ENCODE measurements around the gene SLC5A9.
A peak's percentile ranks its signal among the peaks of the same experiment; 100 is the strongest.

Gene SLC5A9

GRCh38 chr1:48222501-48223242, at the start of gene SLC5A9:
TSS of gene SLC5A9 (plus strand) at chr1:48222716. CDS start at chr1:48222737, 21 bp downstream.
- H3K4me1 ChIP-seq (ENCODE audit: insufficient read depth, low read length, poor library complexity, severe bottlenecking) = peaks cover 12% of the 10 kb centered on the region
- H2AFZ ChIP-seq (ENCODE audit: low read length) = no peak within 1 kb of the TSS
- H4K20me1 ChIP-seq (ENCODE audit: insufficient read depth, low read length, poor library complexity, severe bottlenecking) = no peaks in the 10 kb centered on the region

DNA sequence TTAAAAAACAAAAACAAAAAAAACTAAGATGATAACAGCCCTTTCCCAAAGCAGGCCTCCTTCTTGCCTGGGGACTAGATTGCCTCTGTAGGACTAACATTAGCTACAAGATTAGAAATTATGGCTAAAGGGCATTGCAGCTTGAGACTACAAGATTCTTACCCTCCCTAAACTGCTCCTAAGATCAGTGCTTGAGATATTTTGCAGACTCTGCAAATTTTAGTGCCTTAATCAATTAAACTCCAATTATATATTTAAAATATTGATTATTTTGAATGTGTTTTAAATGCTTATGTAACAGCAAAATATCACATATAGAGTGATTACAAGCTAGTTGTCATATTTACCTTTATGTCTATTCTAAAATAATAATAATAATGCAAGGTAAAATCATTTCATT, 47.4 kb upstream of the SLC5A9 start:
- Histone ChIP-seq H3K9me2 (replicated peaks; ENCODE audit: low read depth, low read length) (no peaks in the 10 kb centered on the region), H3K9ac (ENCODE audit: low read depth, low read length, poor library complexity, severe bottlenecking) (no peak overlapping the region), H3K4me2 (ENCODE audit: low read depth, low read length, poor library complexity, severe bottlenecking) (no peak overlapping the region), H2AFZ (ENCODE audit: low read length) (no peak overlapping the region), H3K9me3 (ENCODE audit: insufficient read depth, low read depth, low read length) (no peaks in the 10 kb centered on the region), H3K4me3 (ENCODE audit: low read length, poor library complexity, severe bottlenecking) (no peak overlapping the region), H3K4me1 (ENCODE audit: insufficient read depth, low read length, poor library complexity, severe bottlenecking) (peaks cover 38% of the 10 kb centered on the region), H3K36me3 (ENCODE audit: insufficient read depth, low read length) (no peaks in the 10 kb centered on the region), H3K27me3 (ENCODE audit: insufficient read depth, low read length, poor library complexity, severe bottlenecking) (no peaks in the 10 kb centered on the region), H4K20me1 (ENCODE audit: insufficient read depth, low read length, poor library complexity, severe bottlenecking) (no peaks in the 10 kb centered on the region), H3F3A (ENCODE audit: low read depth) (peaks cover 13% of the 10 kb centered on the region; the same call in 1 of the 2 replicates), H3K79me2 (ENCODE audit: insufficient read depth, low read length) (no peaks in the 10 kb centered on the region)
- no peak for TF ChIP-seq CTCF (conservative IDR thresholded peaks at IDR 0.05; ENCODE audit: low read length)

More at GRCh38 chr1:48222501-48223242, at the start of gene SLC5A9:
- H3K79me2 ChIP-seq (ENCODE audit: insufficient read depth, low read length) = no peaks in the 10 kb centered on the region
- H3K36me3 ChIP-seq (ENCODE audit: insufficient read depth, low read length) = no peaks in the 10 kb centered on the region
- H3K4me3 ChIP-seq (ENCODE audit: low read length, poor library complexity, severe bottlenecking) = no peak within 1 kb of the TSS
- no peak within 1 kb of the TSS for H3K9ac ChIP-seq (ENCODE audit: low read depth, low read length, poor library complexity, severe bottlenecking)
- no peaks in the 10 kb centered on the region for H3K9me3 ChIP-seq (ENCODE audit: insufficient read depth, low read depth, low read length)
- H3K4me2 ChIP-seq (ENCODE audit: low read depth, low read length, poor library complexity, severe bottlenecking) = no peak within 1 kb of the TSS
- H3K9me2 ChIP-seq (replicated peaks; ENCODE audit: low read depth, low read length) = no peaks in the 10 kb centered on the region
- TF ChIP-seq EZH2phosphoT487 (IDR thresholded peaks at IDR 0.05; ENCODE audit: borderline replicate concordance) (no peak), CTCF (conservative IDR thresholded peaks at IDR 0.05; ENCODE audit: low read length) (no peak)
- no peaks in the 10 kb centered on the region for H3F3A ChIP-seq (ENCODE audit: low read depth)
- H3K27me3 ChIP-seq (ENCODE audit: insufficient read depth, low read length, poor library complexity, severe bottlenecking) = no peaks in the 10 kb centered on the region

- no peaks in the 10 kb centered on the region for H4K20me1 ChIP-seq (ENCODE audit: insufficient read depth, low read length, poor library complexity, severe bottlenecking)
- no peaks in the 10 kb centered on the region for H3K27me3 ChIP-seq (ENCODE audit: insufficient read depth, low read length, poor library complexity, severe bottlenecking)
- peaks cover 50% of the 10 kb centered on the region for H3K4me1 ChIP-seq (ENCODE audit: insufficient read depth, low read length, poor library complexity, severe bottlenecking)
- peak overlapping the region; percentile 8; the same call in 1 of the 2 replicates for H2AFZ ChIP-seq (ENCODE audit: low read length)
- H3K36me3 ChIP-seq (ENCODE audit: insufficient read depth, low read length) = no peaks in the 10 kb centered on the region
- peak overlapping the region; percentile 44 for H3K9ac ChIP-seq (ENCODE audit: low read depth, low read length, poor library complexity, severe bottlenecking)
- H3K4me2 ChIP-seq (ENCODE audit: low read depth, low read length, poor library complexity, severe bottlenecking) = peak overlapping the region; percentile 35
- peak overlapping the region; percentile 10 for H3K4me3 ChIP-seq (ENCODE audit: low read length, poor library complexity, severe bottlenecking)
- peaks cover 13% of the 10 kb centered on the region; the same call in 1 of the 2 replicates for H3F3A ChIP-seq (ENCODE audit: low read depth)
- no peaks in the 10 kb centered on the region for H3K9me2 ChIP-seq (replicated peaks; ENCODE audit: low read depth, low read length)
- no peak for TF ChIP-seq EZH2phosphoT487 (IDR thresholded peaks at IDR 0.05; ENCODE audit: borderline replicate concordance)
- no peak; the same call in 1 of the 2 replicates for TF ChIP-seq CTCF (conservative IDR thresholded peaks at IDR 0.05; ENCODE audit: low read length)
- no peaks in the 10 kb centered on the region for H3K79me2 ChIP-seq (ENCODE audit: insufficient read depth, low read length)
- no peaks in the 10 kb centered on the region for H3K9me3 ChIP-seq (ENCODE audit: insufficient read depth, low read depth, low read length)
These were observed 45.3 kb upstream of the SLC5A9 start for GRCh38 chr1:48177257-48177656.

Measured in Loucy (cell line).